Amniotic epithelial cell (primary cell): Measurements from ENCODE around the gene CACNA1C.

ENCODE experiments used
- DNase-seq: peaks from one replicate; pipeline ENCODE4 v3.0.0-alpha.2; 2010; ENCODE audit warnings: low read depth

CACNA1C gene

GRCh38 chr12:2364631-2365051, 311.9 kb downstream of the CACNA1C start:
- DNase-seq = no peak

GRCh38 chr12:2366711-2367110, 313.9 kb downstream of the CACNA1C start:
- no peak for DNase-seq

GRCh38 chr12:2372178-2372577, 319.4 kb downstream of the CACNA1C start:
- no peak for DNase-seq

GRCh38 chr12:2372735-2373134, 319.9 kb downstream of the CACNA1C start:
- DNase-seq = no peak

GRCh38 chr12:2373307-2373706, 320.5 kb downstream of the CACNA1C start:
- DNase-seq = no peak

- no peak for DNase-seq
Measured at GRCh38 chr12:2374092-2374906, 321.5 kb downstream of the CACNA1C start.

- DNase-seq = no peak
Measured at GRCh38 chr12:2375871-2376270, 323.1 kb downstream of the CACNA1C start.

GRCh38 chr12:2376908-2377657, 324.3 kb downstream of the CACNA1C start:
- no peak for DNase-seq

- no peak for DNase-seq
Measured at GRCh38 chr12:2378835-2379330, 326.1 kb downstream of the CACNA1C start.

GRCh38 chr12:2380946-2381345, 328.2 kb downstream of the CACNA1C start:
- DNase-seq = no peak

GRCh38 chr12:2382370-2383155, 329.8 kb downstream of the CACNA1C start:
- no peak for DNase-seq

- DNase-seq = no peak
Measured at GRCh38 chr12:2383325-2384028, 330.7 kb downstream of the CACNA1C start.

- no peak for DNase-seq
Measured at GRCh38 chr12:2384029-2384386, 331.2 kb downstream of the CACNA1C start.

GRCh38 chr12:2384533-2385351, 332.0 kb downstream of the CACNA1C start:
- peak; percentile 73 for DNase-seq

- DNase-seq = no peak
Measured at GRCh38 chr12:2385529-2385928, 332.7 kb downstream of the CACNA1C start.

- no peak for DNase-seq
Measured at GRCh38 chr12:2386566-2386965, 333.8 kb downstream of the CACNA1C start.

GRCh38 chr12:2387103-2387834, 334.5 kb downstream of the CACNA1C start:
- no peak for DNase-seq

- no peak for DNase-seq
Measured at GRCh38 chr12:2389079-2389790, 336.4 kb downstream of the CACNA1C start.

GRCh38 chr12:2390133-2390532, 337.3 kb downstream of the CACNA1C start:
- DNase-seq = no peak
